Panc1 (cell line): ENCODE data around the gene NDST1. TPM values are rescaled to one million over a fixed set of nuclear protein-coding genes. Genes with fewer than 3 reads are reported as not detected.

Source experiments
- ATAC-seq: fragments of 200-7000 bp; cut with Tn5 transposase; 2 replicates; pipeline ENCODE4 v1.9.1; 2020; ENCODE audit warnings: mild to moderate bottlenecking, moderate library complexity
- BruUV-seq: library from RNA; stranded (reverse); fragments of 400-500 nt; replicated peaks from 2 replicates; lab custom pipeline; 2021; lab: Mats Ljungman, UMichigan
- CTCF ChIA-PET: fragments of 300-600 bp; sonication (Branson Sonifier 250); formaldehyde crosslinking; loops from one replicate; lab custom pipeline; 2022; ENCODE audit warnings: antibody characterized with exemption; lab: Charles Lee
- POLR2A ChIA-PET: fragments of 300-600 bp; sonication (Branson Sonifier 250); formaldehyde crosslinking; loops from one replicate; lab custom pipeline; 2022; ENCODE audit warnings: antibody characterized with exemption; lab: Charles Lee
- DNase-seq: peaks from one replicate; pipeline ENCODE4 v3.0.0-alpha.2; 2010; ENCODE audit warnings: low read depth, low spot score
- H3K27ac ChIP-seq: 2 replicates; pipeline ENCODE4 v1.5.1; 2011; ENCODE audit warnings: mild to moderate bottlenecking, low read length, inconsistent platforms
- H3K27me3 ChIP-seq: fragments of 200-500 bp; sonication (Bioruptor generic); 2 replicates; pipeline ENCODE4 v1.6.0; 2014; ENCODE audit warnings: low read length, inconsistent platforms; ENCODE audit not compliant: control insufficient read depth, insufficient read depth
- H3K36me3 ChIP-seq: fragments of 200-500 bp; sonication (Bioruptor generic); 2 replicates; pipeline ENCODE4 v1.5.1; 2014; ENCODE audit warnings: inconsistent platforms, mild to moderate bottlenecking, low read length, moderate library complexity; ENCODE audit not compliant: control insufficient read depth, insufficient read depth
- H3K4me1 ChIP-seq: 2 replicates; pipeline ENCODE4 v1.5.1; 2011; ENCODE audit warnings: inconsistent platforms, mild to moderate bottlenecking, low read length, moderate library complexity; ENCODE audit not compliant: control insufficient read depth, insufficient read depth
- H3K4me3 ChIP-seq, 2 experiments: 2 replicates each; pipeline ENCODE4 v1.5.1; 2011 to 2012; ENCODE audit warnings: low read depth in 2 of 2, low read length in 2 of 2, mild to moderate bottlenecking in 2 of 2, inconsistent platforms in 1 of 2, moderate library complexity in 1 of 2
- H3K9me3 ChIP-seq: fragments of 200-500 bp; sonication (Bioruptor generic); 2 replicates; pipeline ENCODE4 v1.5.1; 2014; ENCODE audit warnings: low read depth, mild to moderate bottlenecking, inconsistent platforms, low read length, moderate library complexity; ENCODE audit not compliant: control insufficient read depth, insufficient read depth
- POLR2AphosphoS5 ChIP-seq: IDR thresholded peaks from 2 replicates; pipeline ENCODE4 v1.6.1; 2012; ENCODE audit warnings: mild to moderate bottlenecking, low read depth, low read length, moderate library complexity
- REST ChIP-seq, 2 experiments: IDR thresholded peaks; 2 replicates each; pipeline ENCODE4 v1.6.1; 2011 to 2012; ENCODE audit warnings: low read depth in 2 of 2, control low read depth in 1 of 2, low read length in 1 of 2, mild to moderate bottlenecking in 1 of 2, moderate library complexity in 1 of 2; ENCODE audit not compliant: insufficient read depth in 1 of 2
- SIN3A ChIP-seq: IDR thresholded peaks from 2 replicates; pipeline ENCODE4 v1.6.1; 2012; ENCODE audit warnings: low read depth, mild to moderate bottlenecking, low read length, moderate library complexity, borderline replicate concordance; ENCODE audit not compliant: insufficient read depth
- TCF7L2 ChIP-seq: IDR thresholded peaks from 2 replicates; pipeline ENCODE4 v1.6.1; 2011; ENCODE audit warnings: mild to moderate bottlenecking, low read depth, low read length, inconsistent platforms
- in situ Hi-C: cut with HindIII; loops from 2 replicates; pipeline ENCODE4 v1.10.0; 2016; ENCODE audit warnings: low sequenced_read_pairs, low pct_unique_long_range_greater_than_20kb
- intact Hi-C: fragments of 100-400 bp; cut with micrococcal nuclease; formaldehyde crosslinking; loops from one replicate; pipeline ENCODE4 v1.10.0; 2022; ENCODE audit not compliant: unreplicated experiment
- total RNA-seq: library from RNA; stranded (reverse); gene quantifications from one replicate; pipeline ENCODE4 v1.2.1, GENCODE V29; 2021; ENCODE audit not compliant: unreplicated experiment
- TF ChIP-seq, protein P1 (sequence below): fragments of 450-650 bp; IDR thresholded peaks from 2 replicates; pipeline ENCODE4 v1.5.1; 2017; ENCODE audit warnings: mild to moderate bottlenecking

Gene NDST1
- total RNA-seq, 1 experiment from 2014 or later = 142 TPM

- TF ChIP-seq, protein P1, sequence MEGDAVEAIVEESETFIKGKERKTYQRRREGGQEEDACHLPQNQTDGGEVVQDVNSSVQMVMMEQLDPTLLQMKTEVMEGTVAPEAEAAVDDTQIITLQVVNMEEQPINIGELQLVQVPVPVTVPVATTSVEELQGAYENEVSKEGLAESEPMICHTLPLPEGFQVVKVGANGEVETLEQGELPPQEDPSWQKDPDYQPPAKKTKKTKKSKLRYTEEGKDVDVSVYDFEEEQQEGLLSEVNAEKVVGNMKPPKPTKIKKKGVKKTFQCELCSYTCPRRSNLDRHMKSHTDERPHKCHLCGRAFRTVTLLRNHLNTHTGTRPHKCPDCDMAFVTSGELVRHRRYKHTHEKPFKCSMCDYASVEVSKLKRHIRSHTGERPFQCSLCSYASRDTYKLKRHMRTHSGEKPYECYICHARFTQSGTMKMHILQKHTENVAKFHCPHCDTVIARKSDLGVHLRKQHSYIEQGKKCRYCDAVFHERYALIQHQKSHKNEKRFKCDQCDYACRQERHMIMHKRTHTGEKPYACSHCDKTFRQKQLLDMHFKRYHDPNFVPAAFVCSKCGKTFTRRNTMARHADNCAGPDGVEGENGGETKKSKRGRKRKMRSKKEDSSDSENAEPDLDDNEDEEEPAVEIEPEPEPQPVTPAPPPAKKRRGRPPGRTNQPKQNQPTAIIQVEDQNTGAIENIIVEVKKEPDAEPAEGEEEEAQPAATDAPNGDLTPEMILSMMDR = no peak
- TF ChIP-seq POLR2AphosphoS5 (no peak), TCF7L2 (no peak), REST (IDR thresholded peaks at IDR 0.05; ENCODE audit: insufficient read depth in 1 of 2, low read depth in 2 of 2, low read length in 1 of 2) (no peak), SIN3A (no peak)
- H3K27ac ChIP-seq = peak overlapping the region; percentile 93
- ChIA-PET CTCF (interaction anchor here (0.5 to 0.6 kb wide), 2 partner anchors 16 to 347 kb away, joined by 3 read pairs; no protein-coding TSS in a partner anchor), POLR2A (interaction anchor here (0.9 kb wide), 1 partner anchor 13 kb away, joined by 3 read pairs; no protein-coding TSS in a partner anchor)
- intact Hi-C loops (no loop called here), in situ Hi-C loops (no loop called here)
- peaks cover 85% of the 10 kb centered on the region for H3K4me1 ChIP-seq
- H3K27me3 ChIP-seq = no peaks in the 10 kb centered on the region
- ATAC-seq (no peak), DNase-seq (no peak)
- H3K36me3 ChIP-seq = no peaks in the 10 kb centered on the region
- no peak overlapping the region for H3K4me3 ChIP-seq
- BruUV-seq = no TSS peak
- H3K9me3 ChIP-seq = no peaks in the 10 kb centered on the region
These were observed 8.4 kb upstream of the NDST1 start for GRCh38 chr5:150499437-150499956.

DNA sequence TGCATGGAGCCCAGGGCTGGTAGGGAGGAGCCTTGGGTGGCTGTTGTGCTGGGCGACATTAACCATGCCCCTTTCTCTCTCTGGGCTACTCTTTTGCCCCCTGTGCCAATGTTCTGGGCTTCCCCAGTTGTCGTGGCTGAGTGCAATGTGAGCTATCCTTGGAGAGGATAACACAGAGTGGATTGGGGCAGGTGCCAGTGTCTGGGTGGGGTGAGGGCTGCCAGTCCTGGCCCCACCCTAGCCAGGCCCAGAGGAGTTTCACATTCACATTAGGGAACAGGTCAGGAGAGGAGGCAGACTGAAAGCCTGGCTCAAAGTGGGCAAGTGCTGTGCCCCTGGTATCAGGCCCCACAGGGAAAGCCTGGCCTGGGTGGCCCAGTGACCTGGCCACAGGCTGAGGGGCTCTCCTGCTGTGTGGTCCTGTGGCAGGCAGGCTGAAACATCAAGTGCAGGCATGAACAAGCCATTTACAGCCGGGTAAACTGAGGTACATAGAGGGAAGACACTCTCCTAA, 7.5 kb upstream of the NDST1 start:
- intact Hi-C loops (no loop called here), in situ Hi-C loops (no loop called here)
- ATAC-seq (no peak), DNase-seq (no peak)
- BruUV-seq = no TSS peak
- no peaks in the 10 kb centered on the region for H3K9me3 ChIP-seq
- H3K4me1 ChIP-seq = peaks cover 94% of the 10 kb centered on the region
- H3K4me3 ChIP-seq = no peak overlapping the region
- ChIA-PET CTCF (no interaction called here), POLR2A (interaction anchor here (0.5 kb wide), 1 partner anchor 82 kb away, joined by 6 read pairs; no protein-coding TSS in a partner anchor)
- H3K36me3 ChIP-seq = no peaks in the 10 kb centered on the region
- TF ChIP-seq SIN3A (no peak), POLR2AphosphoS5 (no peak), TCF7L2 (no peak), REST (IDR thresholded peaks at IDR 0.05; ENCODE audit: insufficient read depth in 1 of 2, low read depth in 2 of 2, low read length in 1 of 2) (no peak)
- TF ChIP-seq, protein P1 = no peak
- H3K27ac ChIP-seq = peak overlapping the region; percentile 93
- H3K27me3 ChIP-seq = no peaks in the 10 kb centered on the region
